CD4-positive, alpha-beta T cell treated with Interleukin-15 for 4 hours (primary cell): ENCODE data around the gene RAI14.

Experiments
- DNase-seq: peaks from one replicate; pipeline ENCODE4 v3.0.0-alpha.2; 2020; ENCODE audit warnings: low spot score

Gene RAI14

DNA sequence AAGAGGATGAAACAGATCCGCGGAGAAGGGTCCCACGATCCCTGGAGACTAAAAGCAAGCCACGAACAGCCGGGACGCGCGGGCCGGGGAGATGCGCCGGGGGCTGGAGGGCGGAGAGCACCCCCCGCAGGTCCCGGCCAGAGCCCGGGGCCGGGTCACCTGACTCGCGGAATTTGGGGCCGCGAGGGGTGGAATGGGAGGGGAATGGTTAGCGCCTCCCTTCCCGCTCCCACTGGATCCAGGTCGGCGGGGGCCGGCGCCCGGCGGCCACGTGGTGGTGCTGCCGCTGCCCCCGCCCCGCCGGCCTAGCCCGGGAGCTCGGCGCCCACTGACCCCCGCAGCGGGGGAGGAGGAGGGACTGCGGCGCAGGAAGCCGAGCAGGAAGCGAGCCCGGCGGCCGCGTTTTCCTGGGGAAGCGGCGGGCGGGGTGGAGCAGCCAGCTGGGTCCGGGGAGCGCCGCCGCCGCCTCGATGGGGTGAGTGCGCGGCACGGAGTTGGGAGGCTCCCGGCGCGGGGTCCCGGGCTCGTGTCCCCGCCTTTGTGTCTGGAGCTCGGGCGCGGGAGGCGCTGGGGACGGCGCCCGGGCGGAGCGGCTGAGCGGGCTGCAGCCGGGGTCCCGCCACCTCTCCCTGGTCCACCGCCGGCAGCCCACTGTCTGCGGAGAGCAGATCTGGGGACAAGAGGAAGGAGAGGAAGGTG is at the start of gene RAI14:
TSS of gene RAI14 (plus strand) at position 328 of the 699 bp plus-strand sequence. CDS start 30,592 bp downstream, outside the sequence.
- DNase-seq: no peak

DNA sequence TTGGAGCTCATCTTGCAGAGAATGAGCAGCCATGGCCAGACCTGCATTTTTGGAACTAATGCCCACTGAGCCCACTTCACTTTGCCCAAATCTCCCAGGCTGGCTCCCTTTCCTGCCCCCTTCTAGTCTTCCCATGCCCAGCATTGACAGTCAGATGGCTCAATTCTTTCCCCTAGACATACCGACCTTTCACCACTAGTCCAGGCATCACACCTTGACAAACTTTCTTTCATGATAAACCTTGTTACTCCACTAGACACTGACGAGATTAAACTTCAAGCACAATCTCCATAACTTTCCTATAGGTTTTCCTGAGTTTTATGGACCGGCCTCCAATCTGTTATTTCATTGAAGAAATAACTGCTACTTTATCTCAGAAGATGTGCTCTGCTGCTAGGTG is 47.8 kb upstream of the RAI14 start:
- DNase-seq: no peak

DNA sequence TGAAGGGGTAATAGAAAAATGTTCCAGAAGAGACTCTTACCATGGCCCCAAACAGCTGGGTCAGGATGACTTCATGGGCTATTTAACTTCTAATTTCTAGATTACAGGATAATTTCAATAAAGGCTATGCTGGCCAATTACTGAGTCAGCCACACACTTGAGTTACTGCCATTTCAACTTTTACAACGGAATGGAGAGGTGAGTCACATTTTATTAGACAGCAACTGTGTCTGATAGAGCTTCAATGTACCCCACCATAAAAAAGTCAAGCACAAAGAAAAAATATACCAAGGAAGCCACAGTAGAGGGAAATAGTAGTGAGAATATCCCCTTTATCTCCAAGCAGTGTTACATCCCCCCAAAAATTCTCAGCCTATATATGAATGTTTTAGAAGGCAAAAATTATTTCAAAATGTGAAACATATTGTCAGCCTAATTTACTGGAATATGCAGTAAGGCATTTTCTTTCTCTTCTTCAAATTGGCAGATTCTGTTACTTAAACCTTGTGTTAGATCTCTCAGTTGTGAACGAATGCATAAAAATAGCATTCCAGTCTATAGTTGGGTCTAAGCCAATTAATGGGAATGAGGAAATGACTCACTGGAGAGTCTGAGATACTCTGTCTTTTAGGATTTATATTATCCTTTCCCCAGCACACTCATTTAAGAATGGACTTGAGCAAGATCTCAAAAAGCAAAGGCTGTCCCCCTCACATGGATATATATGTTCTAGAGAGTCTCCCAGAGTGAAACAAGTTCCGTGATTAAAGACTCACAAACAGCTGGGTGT is 47.1 kb upstream of the RAI14 start:
- DNase-seq: no peak

DNA sequence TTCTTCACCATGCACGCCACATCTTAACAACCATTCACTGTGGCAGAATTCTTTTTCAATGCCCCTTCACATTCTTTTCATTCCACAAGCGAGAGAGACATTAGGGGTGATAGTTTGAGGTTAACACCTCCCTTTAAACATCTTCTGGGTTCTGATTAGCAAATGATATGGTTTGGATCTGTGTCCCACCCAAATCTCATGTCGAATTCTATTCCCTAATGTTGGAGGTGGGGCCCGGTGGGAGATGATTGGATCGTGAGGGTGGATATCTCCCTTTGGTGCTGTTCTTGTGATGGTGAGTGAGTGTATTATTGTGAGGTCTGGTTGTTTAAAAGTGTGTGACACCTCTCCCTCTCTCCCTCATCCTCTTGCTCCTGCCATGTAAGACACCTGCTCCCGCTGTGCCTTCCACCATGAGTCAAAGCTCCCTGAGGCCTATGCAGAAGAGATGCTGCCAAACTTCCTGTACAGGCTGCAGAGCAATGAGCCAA is 46.1 kb upstream of the RAI14 start:
- DNase-seq: no peak

DNA sequence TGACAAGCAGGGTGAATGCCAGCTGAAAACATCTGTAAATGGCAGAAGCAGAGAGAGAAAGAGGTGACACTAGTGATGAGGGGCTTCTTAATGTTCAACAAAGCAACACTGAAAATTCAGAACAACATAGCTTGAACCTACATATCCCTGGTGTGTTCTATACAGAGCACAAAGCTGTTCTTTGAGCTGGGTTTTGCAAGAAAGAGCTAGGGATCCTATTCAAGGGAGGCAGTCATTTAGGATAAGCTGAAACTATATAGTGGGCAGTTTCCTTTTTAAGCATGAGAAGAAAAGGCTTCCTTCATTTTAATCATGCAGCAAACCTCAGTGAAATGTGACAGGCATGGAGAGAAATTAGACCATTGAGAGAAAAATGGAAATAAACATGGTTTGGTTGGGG is 45.6 kb upstream of the RAI14 start:
- DNase-seq: no peak

DNA sequence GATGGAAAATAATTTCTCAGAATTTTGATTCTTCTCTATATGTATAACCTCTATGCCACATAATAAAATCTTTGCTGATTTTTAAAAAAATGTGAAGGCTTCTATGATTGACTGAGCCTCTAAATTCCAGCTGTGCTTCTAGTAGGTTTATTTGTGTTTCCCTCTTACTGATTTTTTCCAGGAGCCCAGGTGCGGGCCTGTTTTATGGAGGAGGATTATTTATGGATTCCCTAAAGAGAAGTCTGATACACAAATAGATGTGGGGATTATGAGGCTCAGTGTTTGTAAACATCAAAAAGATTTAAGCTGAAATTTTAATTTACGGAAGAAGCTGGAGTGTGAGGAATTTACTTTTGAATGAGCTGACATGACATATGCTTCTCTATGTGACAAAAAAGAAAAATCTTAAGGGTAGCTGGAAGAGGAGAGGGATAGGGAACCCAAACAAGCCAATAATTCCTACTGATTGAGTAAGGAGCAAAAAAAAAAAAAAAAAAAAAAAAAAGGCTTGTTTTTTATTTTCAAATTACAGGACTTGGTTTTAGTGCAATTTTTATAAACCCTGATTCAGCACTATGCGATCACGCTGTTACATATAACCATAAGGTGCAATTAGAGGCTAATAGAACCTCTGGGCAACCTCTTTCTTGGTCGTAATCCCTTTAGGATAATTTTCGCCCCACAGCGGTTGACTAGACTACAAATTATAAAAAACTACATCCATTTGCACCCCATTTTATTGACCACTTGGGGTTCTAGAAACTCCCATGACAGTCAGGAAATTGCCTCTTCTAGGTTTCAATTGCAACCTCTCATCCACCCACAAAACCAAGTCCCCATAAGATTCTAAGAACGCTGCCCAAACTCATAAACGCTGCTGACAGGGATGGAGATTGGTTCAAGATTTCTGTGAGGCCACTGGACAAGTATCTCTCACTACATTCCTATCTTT is 44.4 kb upstream of the RAI14 start:
- no peak for DNase-seq

DNA sequence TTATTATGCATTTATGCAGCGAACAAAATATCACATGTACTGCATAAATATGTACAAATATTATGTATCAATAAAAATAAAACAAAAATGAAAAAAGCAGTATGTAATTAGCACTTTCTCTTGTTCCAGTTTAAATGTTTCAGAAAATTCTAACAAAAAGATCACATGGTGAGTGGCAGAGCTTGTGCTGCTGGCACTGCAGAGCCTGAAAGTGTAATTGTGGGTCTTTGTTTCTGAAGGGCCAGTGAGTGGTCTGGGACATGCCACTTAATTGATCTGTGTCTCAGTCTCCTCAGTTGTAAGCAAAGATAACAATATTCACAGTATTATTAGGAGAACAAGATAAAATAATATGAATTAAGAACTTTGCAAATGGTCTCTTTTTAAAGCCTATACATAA is 39.5 kb upstream of the RAI14 start:
- no peak for DNase-seq

DNA sequence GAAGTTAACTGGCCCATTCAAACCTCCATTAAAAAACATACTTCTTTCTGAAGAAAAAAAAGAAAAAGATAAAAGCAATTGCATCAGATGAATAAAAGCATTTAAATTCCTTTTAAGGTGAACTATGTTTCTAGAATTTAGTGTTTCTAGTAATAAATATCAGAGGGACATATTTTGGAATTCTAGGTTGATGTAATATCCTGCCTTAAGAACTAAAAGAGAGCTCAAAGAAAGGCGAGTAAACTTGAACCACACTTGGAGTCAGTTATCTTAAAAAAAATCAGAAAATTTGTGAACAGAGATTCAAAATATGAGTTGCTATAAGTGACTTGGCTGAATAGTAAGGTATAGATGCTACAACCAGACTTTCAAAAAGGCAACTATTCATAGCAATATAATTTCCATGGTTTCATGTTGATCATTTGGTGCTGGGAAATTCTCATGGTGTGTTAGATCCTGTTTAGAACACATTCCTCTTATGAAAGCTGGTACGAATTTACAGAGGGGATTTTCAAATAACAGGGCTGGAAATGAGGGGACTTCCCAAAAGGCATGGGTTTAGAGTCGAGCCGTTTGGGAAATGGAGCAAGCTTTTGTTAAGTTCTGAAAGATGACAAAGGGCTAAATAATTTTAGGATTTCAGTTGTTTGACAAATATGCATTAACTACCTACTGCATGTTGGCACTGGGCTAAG is 37.6 kb upstream of the RAI14 start:
- no peak for DNase-seq

DNA sequence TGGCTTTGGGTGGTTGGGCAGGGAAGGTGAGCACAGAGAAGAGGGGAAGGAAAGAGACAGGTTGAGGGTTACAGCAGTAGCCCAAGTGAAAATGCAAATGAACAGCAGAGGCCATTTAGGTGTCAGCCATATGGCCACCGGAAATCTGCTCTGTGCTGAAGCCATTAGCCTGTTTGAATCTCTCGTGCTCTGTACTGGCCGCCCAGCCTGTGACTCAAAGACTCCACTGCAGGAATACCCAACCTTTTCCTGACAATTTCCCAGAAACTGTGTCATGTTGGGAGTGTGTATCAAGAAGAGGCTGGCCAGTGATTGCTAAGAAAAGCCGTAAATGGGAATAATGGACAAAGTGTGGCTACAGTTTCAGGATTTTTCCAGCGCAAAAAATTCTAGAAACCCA is 35.9 kb upstream of the RAI14 start:
- no peak for DNase-seq

DNA sequence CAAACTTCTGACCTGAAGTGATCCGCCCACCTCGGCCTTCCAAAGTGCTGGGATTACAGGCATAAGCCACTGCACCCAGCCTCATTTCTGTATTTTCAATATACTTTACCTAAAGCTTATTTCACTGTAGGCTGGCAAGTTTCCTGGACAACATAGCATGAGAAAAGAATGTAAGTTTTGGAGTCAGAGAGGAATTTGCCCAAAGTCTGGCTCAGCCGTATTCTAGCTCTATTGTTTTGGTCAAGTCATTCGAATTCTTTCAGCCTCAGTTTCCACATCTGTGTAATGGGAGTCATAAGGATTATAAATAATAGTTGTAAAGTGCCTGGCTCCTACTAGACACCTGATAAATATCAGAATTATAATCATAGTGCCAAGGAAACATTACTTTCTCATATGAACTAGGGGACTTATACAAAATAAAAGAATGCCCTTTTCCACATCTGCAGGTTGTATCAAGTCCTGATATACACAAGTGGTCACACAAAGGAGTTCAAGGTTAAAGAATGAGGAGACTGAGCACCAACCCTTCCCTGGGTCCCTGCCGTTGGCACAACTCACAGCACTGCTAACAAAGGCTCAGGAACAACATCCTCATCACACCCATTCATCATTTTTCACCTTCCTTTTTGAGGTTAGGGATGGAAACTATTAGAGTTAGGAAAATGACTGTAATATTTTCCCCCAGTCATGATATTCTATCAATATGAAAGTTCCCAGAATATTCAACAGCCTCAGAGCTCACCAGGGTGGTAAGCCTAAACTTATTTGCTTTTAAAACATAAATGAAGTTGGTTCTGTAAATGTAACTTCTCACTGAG is 34.6 kb upstream of the RAI14 start:
- DNase-seq: no peak

DNA sequence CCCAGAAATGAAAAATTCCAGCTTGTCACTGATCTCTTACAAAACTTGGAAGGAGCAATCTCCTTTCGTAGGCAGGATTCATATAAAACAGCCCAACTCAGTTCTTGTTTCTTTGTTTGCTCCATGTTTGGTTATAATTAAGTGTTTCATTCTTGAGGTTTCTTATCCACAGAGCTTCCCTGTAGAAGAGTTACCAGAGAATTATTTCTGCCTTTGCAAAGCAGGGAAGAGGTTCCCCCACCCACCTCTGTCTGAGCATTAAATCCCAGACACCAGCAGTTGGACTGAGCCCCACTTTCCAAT is 34.1 kb upstream of the RAI14 start:
- DNase-seq: no peak

DNA sequence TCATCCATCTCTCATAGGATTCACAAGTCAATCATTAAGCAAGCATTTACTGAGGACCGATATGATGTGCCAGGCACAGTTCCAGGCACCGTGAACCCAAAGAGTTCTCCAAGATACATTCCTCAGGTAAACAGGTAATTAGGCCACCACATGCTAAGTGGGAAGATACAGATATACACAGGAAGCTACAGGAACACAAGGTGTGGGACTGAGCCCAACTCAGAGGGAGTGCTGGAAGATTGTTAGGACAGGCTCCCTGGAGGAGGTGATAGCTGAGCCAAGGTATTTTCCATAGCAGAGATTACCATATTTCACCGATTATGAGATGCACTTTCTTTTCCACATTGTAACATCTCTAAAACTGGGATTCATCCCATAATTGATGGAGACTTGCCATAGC is 31.4 kb upstream of the RAI14 start:
- DNase-seq: no peak

DNA sequence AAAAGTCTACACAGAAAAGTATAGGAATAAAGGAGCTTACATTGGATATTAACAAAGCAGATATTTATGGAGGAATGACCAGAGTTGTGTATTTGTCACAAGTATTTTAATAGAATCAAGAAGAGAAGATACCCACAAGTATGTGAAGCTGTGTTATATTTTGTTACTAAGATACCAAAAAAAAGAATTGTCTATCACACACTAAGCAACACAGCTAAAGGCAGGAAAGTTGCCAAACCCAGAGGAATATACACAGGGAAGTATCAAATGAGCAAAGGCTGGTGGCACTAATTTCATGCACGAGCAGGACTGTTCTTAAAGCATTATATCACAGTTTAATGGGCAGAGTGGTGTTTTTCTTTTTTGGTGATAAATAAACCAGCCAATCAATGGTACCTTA is 30.9 kb upstream of the RAI14 start:
- DNase-seq: no peak

DNA sequence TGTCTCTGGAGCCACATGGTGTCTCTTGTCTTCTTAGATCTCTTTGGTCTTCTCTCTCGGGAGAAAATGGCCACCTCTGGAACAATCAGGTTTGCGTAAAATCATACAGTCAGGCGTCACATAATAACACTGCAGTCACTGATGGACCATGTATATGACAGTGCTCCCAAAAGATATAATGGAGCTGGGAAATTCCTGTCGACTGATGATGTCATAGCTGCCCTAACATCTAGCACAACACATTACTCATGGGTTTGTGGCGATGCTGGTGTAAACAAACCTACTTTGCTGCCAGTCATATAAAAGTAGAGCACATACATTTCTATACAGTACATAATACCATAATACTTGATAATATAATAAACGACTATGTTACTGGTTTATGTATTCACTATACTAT is 30.1 kb upstream of the RAI14 start:
- no peak for DNase-seq

DNA sequence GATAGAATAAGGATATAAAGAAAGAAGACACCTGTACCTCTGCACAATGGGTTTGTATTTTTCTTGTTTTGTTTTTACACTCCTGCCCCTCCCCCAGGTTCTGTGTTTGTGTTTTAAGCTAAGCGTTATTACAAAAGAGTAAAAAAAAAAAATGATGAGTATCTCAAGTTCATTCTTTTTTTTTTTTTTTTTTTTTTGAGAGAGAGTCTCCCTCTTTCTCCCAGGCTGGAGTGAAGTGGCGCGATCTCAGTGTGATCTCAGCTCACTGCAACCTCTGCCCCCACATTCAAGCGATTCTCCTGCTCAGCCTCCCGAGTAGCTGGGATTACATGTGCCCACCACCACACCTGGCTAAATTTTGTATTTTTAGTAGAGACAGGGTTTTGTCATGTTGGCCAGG is 29.4 kb upstream of the RAI14 start:
- DNase-seq: no peak

DNA sequence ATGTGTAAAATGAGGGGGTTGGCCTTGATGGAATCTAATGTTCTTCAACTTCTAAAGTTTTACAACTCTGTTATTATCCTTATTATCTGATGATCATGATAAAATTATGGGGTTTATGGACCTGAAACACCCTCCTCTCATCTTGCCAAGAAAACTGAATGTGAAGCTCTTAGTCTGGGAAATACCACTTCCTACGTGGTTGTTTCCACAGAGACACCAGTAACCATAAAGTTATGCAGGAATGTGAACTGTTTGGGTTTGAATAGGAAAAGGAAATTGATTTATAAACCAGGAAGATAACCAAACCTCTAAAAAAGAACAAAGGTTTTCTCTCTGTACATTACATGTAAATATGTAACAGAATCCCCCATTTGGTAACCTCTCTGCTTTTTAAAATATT is 28.3 kb upstream of the RAI14 start:
- DNase-seq: no peak

DNA sequence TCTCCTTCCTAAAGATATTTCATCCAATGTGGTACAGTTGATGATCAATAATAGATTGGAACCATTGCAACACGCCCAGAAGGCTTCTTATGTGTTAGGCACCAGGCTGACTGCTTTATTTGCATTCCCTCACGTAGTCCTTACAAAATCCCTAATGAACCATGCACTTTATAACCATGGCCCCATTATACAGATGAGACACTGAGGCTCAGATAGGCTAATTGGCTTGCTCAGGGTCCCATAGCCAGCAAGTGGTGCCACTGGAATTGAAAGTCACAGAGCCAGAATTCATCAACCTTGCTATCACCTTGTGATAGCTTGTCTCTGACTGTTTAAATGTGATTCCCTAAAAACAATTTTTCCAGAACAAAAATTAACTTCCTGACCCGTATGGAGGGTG is 27.8 kb upstream of the RAI14 start:
- no peak for DNase-seq

DNA sequence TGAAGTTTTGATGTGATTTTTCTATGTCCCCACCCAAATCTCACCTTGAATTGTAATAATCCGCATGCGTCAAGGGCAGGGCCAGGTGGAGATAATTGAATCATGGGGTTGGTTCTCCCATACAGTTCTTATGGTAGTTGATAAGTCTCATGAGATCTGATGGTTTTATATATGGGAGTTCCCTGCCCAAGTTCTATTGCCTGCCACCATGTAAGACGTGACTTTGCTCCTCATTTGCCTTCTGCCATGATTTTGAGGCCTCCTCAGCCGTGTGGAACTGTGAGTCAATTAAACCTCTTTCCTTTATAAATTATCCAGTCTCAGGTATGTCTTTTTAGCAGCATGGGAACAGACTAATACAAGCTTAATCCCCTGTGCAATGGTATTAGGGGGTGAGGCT is 25.5 kb upstream of the RAI14 start:
- DNase-seq: no peak

DNA sequence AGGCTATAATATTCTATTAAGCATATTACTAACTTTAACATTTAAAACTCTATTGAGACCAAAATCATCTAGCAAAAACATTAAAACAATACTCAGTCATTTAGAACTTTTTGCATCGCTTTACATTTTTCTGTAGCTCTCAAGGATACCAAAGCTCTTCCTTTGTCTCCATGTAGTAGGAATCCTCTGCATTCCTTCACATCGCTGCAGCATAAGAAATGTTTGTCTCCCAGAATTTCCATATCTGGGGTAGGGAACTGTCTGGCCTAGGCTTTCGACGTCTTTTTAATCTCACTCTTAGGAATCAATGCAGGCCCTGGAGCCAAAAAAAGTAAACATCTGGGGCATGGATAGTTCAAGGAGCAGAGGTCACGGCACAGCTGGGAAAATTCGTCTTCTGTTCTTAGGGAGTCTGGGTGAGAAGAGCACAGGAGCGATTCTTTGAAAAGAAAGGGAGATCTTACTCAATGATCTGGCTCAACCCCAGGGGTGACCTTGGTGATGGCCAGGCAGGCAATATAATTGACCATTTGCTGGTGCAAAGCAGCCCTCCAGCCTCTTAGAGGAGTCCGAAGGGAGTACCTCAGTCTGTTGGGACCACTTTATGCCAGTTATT is 23.2 kb upstream of the RAI14 start:
- DNase-seq: no peak

DNA sequence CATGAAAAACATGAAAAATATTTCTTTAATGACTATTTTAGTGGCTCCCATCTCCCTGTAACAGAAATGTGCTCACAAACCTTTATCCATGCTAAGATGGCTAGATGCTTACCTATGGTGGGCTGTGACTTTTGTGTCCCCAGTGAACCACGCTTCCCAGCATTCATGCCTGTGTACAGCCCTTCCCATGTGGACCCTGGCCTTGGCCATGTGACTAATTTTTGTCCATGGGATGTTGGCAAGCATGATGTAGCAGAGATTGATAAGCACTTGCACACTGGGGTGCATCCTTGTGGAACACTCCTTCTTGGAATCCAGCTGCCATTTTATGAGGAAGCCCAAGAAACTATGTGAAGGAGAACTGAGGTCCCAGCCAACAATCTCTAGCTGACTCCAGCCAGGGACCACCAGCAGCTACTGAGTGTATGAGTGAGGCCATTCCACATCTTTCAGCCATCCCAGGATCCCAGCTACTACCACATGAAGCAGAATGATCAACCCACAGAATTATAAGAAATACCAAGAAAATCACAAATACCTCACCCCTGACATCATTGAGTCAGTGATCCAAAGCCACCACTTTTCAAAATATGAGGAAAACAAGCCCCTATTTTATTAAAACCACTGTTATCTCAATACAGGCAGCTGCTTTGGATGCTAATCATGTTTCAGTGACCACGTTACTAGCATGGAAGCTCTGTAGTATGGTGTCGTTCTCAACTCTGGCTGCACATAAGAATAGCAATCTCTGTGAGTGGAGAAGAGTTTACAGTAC is 16.1 kb upstream of the RAI14 start:
- no peak for DNase-seq
